Ishikawa (cell line): ENCODE measurements around the gene PPP1CC.

Source experiments
- CEBPB ChIP-seq: IDR thresholded peaks from 2 replicates; pipeline ENCODE4 v1.6.1; 2012
- CREB1 ChIP-seq: IDR thresholded peaks from 2 replicates; pipeline ENCODE4 v1.6.1; 2012; ENCODE audit warnings: low read depth
- EGR1 ChIP-seq: IDR thresholded peaks from 2 replicates; pipeline ENCODE4 v1.6.1; 2012
- EP300 ChIP-seq: IDR thresholded peaks from 2 replicates; pipeline ENCODE4 v1.6.1; 2012; ENCODE audit warnings: borderline replicate concordance
- FOXM1 ChIP-seq: IDR thresholded peaks from 2 replicates; pipeline ENCODE4 v1.6.1; 2012; ENCODE audit warnings: low read depth, borderline replicate concordance
- MAX ChIP-seq: IDR thresholded peaks from 2 replicates; pipeline ENCODE4 v1.6.1; 2012
- NFIC ChIP-seq: IDR thresholded peaks from 2 replicates; pipeline ENCODE4 v1.6.1; 2012
- RAD21 ChIP-seq: IDR thresholded peaks from 2 replicates; pipeline ENCODE4 v1.6.1; 2012; ENCODE audit warnings: low read depth
- REST ChIP-seq: IDR thresholded peaks from 2 replicates; pipeline ENCODE4 v1.6.1; 2012; ENCODE audit warnings: low read depth, mild to moderate bottlenecking
- TAF1 ChIP-seq: IDR thresholded peaks from 2 replicates; pipeline ENCODE4 v1.6.1; 2012; ENCODE audit warnings: low read depth, mild to moderate bottlenecking
- TCF12 ChIP-seq: IDR thresholded peaks from 2 replicates; pipeline ENCODE4 v1.6.1; 2012; ENCODE audit warnings: low read depth
- TEAD4 ChIP-seq: IDR thresholded peaks from 2 replicates; pipeline ENCODE4 v1.6.1; 2012
- USF1 ChIP-seq: IDR thresholded peaks from 2 replicates; pipeline ENCODE4 v1.6.1; 2012
- YY1 ChIP-seq: IDR thresholded peaks from 2 replicates; pipeline ENCODE4 v1.6.1; 2012; ENCODE audit warnings: low read depth
- ZBTB7A ChIP-seq: IDR thresholded peaks from 2 replicates; pipeline ENCODE4 v1.6.1; 2012; ENCODE audit warnings: low read depth

Gene PPP1CC

GRCh38 chr12:110767863-110768262, 25.2 kb upstream of the PPP1CC start:
- TF ChIP-seq TCF12, result no peak
- no peak for TF ChIP-seq TEAD4
- TF ChIP-seq CEBPB, result no peak
- no peak for TF ChIP-seq CREB1
- TF ChIP-seq EP300, result no peak
- TF ChIP-seq EGR1, result no peak
- no peak for TF ChIP-seq REST
- TF ChIP-seq RAD21, result no peak
- no peak for TF ChIP-seq ZBTB7A
- no peak for TF ChIP-seq MAX
- no peak for TF ChIP-seq USF1
- no peak for TF ChIP-seq NFIC
- no peak for TF ChIP-seq TAF1
- TF ChIP-seq YY1, result no peak
- no peak for TF ChIP-seq FOXM1

- TF ChIP-seq REST, result no peak
- TF ChIP-seq EGR1, result no peak
- TF ChIP-seq FOXM1, result no peak
- TF ChIP-seq NFIC, result no peak
- TF ChIP-seq YY1, result no peak
- no peak for TF ChIP-seq CEBPB
- no peak for TF ChIP-seq USF1
- TF ChIP-seq CREB1, result no peak
- TF ChIP-seq MAX, result no peak
- no peak for TF ChIP-seq TCF12
- no peak for TF ChIP-seq TEAD4
- no peak for TF ChIP-seq TAF1
- no peak for TF ChIP-seq ZBTB7A
- TF ChIP-seq RAD21, result no peak
- TF ChIP-seq EP300, result no peak
Measured at GRCh38 chr12:110766311-110767154, 23.8 kb upstream of the PPP1CC start.

GRCh38 chr12:110765111-110765510, 22.4 kb upstream of the PPP1CC start:
- TF ChIP-seq CREB1, result no peak
- no peak for TF ChIP-seq EP300
- TF ChIP-seq YY1, result no peak
- no peak for TF ChIP-seq NFIC
- no peak for TF ChIP-seq FOXM1
- TF ChIP-seq REST, result no peak
- no peak for TF ChIP-seq CEBPB
- TF ChIP-seq RAD21, result no peak
- no peak for TF ChIP-seq EGR1
- no peak for TF ChIP-seq TCF12
- TF ChIP-seq USF1, result no peak
- no peak for TF ChIP-seq ZBTB7A
